SK-N-SH treated with all-trans-retinoic acid at 6 μM for 48 hours (cell line): ENCODE measurements around the gene RAB11FIP4.

ENCODE experiments used
- CSDC2 ChIP-seq: fragments of 250-450 bp; sonication (Bioruptor Pico); IDR thresholded peaks from 2 replicates; pipeline ENCODE4 v1.5.0; 2020; ENCODE audit warnings: mild to moderate bottlenecking, moderate library complexity
- PATZ1 ChIP-seq: fragments of 250-450 bp; sonication (Bioruptor Pico); IDR thresholded peaks from 2 replicates; pipeline ENCODE4 v1.8.0; 2020; ENCODE audit warnings: mild to moderate bottlenecking, moderate library complexity, borderline replicate concordance
- PPARA ChIP-seq: fragments of 250-450 bp; sonication (Bioruptor Pico); IDR thresholded peaks from 2 replicates; pipeline ENCODE4 v1.5.0; 2020; ENCODE audit warnings: mild to moderate bottlenecking, borderline replicate concordance
- ZFP3 ChIP-seq: fragments of 250-450 bp; sonication (Bioruptor Pico); IDR thresholded peaks from 2 replicates; pipeline ENCODE4 v1.5.0; 2020; ENCODE audit warnings: mild to moderate bottlenecking, moderate library complexity
- ZNF565 ChIP-seq: fragments of 450-650 bp; formaldehyde crosslinking; conservative IDR thresholded peaks from 2 replicates; pipeline ENCODE4 v1.5.0; 2020; ENCODE audit warnings: low read depth, mild to moderate bottlenecking, moderate library complexity

GRCh38 chr17:31546650-31547049 is 155.2 kb downstream of the RAB11FIP4 start:
- TF ChIP-seq CSDC2 (no peak), ZNF565 (CRISPR knock-in tag) (no peak), PPARA (CRISPR knock-in tag) (no peak), ZFP3 (CRISPR knock-in tag) (no peak), PATZ1 (CRISPR knock-in tag) (no peak)
